Heart right ventricle (tissue), 16 donors: Measurements from ENCODE around the gene HSF5. TPM values are rescaled to one million over a fixed set of nuclear protein-coding genes. Genes with fewer than 3 reads are reported as not detected.

Experiments
- ATAC-seq, 8 donors: fragments of 200-7000 bp; cut with Tn5 transposase; one replicate each; pipeline ENCODE4 v1.9.1; 2020; ENCODE audit warnings: mild to moderate bottlenecking in 8 of 8, moderate library complexity in 8 of 8, moderate number of reproducible peaks in 1 of 8
- DNase-seq, 2 donors: peaks; one replicate each; pipeline ENCODE4 v3.0.0-alpha.2; 2020
- H3K27ac ChIP-seq, 10 donors: fragments of 200-600 bp; sonication (generic) in 2 of 10; one replicate each; pipeline versions ENCODE4 v1.5.0 to v1.8.0; 2020 to 2022; ENCODE audit warnings: mild to moderate bottlenecking in 3 of 10
- H3K27me3 ChIP-seq, 7 donors: fragments of 200-600 bp; one replicate each; pipeline ENCODE4 v1.8.0; 2021 to 2022; ENCODE audit warnings: mild to moderate bottlenecking in 2 of 7
- H3K36me3 ChIP-seq, 9 donors: fragments of 200-600 bp; sonication (generic) in 1 of 9; one replicate each; pipeline versions ENCODE4 v1.5.0 to v1.8.0; 2020 to 2022; ENCODE audit warnings: mild to moderate bottlenecking in 2 of 9
- H3K4me1 ChIP-seq, 9 donors: fragments of 200-600 bp; sonication (generic) in 1 of 9; one replicate each; pipeline versions ENCODE4 v1.5.0 to v1.8.0; 2020 to 2022; ENCODE audit warnings: mild to moderate bottlenecking in 4 of 9
- H3K4me3 ChIP-seq, 10 donors: fragments of 200-600 bp; sonication (generic) in 2 of 10; one replicate each; pipeline versions ENCODE4 v1.5.0 to v1.8.0; 2020 to 2022; ENCODE audit warnings: mild to moderate bottlenecking in 7 of 10, moderate library complexity in 2 of 10
- H3K9me3 ChIP-seq, 11 donors: fragments of 200-600 bp in 10 of 11; sonication (generic) in 2 of 11; one replicate each; pipeline versions ENCODE4 v1.5.0 to v1.8.0; 2013 to 2022; ENCODE audit warnings: mild to moderate bottlenecking in 2 of 11, control low read depth in 1 of 11, moderate library complexity in 1 of 11
- CTCF ChIP-seq, 9 donors: fragments of 200-600 bp; sonication (generic) in 2 of 9; IDR thresholded peaks; one replicate each; pipeline versions ENCODE4 v1.5.0 to v1.8.0; 2021 to 2022; ENCODE audit warnings: antibody characterized with exemption in 9 of 9, mild to moderate bottlenecking in 5 of 9, moderate library complexity in 1 of 9
- WGBS, 2 donors: extraction: QIAGEN DNeasy Blood & Tissue Kit; methylation state at CpG; one replicate each; pipeline ENCODE4 v1.1.7; 2013; ENCODE audit warnings: inconsistent platforms in 1 of 2; 5-methylcytosine and 5-hydroxymethylcytosine counted together
- intact Hi-C, 10 donors: fragments of 100-400 bp; cut with DNase I; formaldehyde crosslinking; loops; one replicate each; pipeline versions ENCODE4 v1.11.1 to v1.14.2; 2022
- polyA plus RNA-seq, 2 donors: library from polyadenylated mRNA; stranded (reverse); fragments of 200-250 nt; gene quantifications; one replicate each; pipeline ENCODE4 v1.2.3, GENCODE V29; 2013
- total RNA-seq, 10 donors: library from RNA; stranded (reverse); fragmentation: NEBNext Ultra II Directional in 3 of 10; extraction: Animal tissue kit (Norgen Biotek cat#: 25700) in 3 of 10; gene quantifications; one replicate each; pipeline versions ENCODE4 v1.2.1 to v1.2.4, GENCODE V29; 2021 to 2023
- donor health status: Arrhythmogenic right ventricular cardiomyopathy.
- donor health status: ischemic (EF 13 %, LVEDD 7.1; RV severe dilation, severe dysfunction).
- donor health status: healthy with polysubstance abuse.
- donor health status: DM: no; HTN: yes; CAD: no.
- donor health status: DM: no; HTN: no; CAD: no.
- donor health status: ischemic (EF 25% LVEDD 6.9; RV normal size, moderate dysfunction).
- donor health status: ischemic (EF 25% LVEDD 5.7; RV mildly dilated, moderate dysfunction).
- donor health status: healthy.
- donor health status: DM: yes; HTN: yes; CAD: no.
- donor health status: Ischemic cardiomyopathy.
- donor health status: ischemic (EF 35%, LVEDD 5.7; RV mildly dilated, moderate dysfunction).
- donor health status: nonischemic (EF 11% LVEDD 7.7; RV severe dilation, severe dysfunction).
- donor health status: DM: yes; HTN: yes; CAD: no.
- donor health status: PGD.
- donor health status: ischemic (EF 29% LVEDD 5.4; RV normal size, mild dysfunction).
- donor health status: nonischemic (EF 23%, LVEDD 6.1; RV moderate dilation, normal function).

HSF5 gene
- total and polyA plus RNA-seq, 12 donors: 0.04 to 0.14 (median 0.05) TPM; not detected in 9

GRCh38 chr17:58517378-58517927 lies 29.2 kb upstream of the HSF5 start:
- no peaks in the 10 kb centered on the region for H3K27me3 ChIP-seq
- peak overlapping the region; percentile 45 to 96 (median 70) for H3K4me3 ChIP-seq
- peak overlapping the region; percentile 84 to 96 (median 92) for H3K27ac ChIP-seq
- H3K4me1 ChIP-seq: peaks cover 25 to 65% (median 62%) of the 10 kb centered on the region in 9 donors
- no peak for TF ChIP-seq CTCF (IDR thresholded peaks at IDR 0.05)
- ATAC-seq: peak in 1 of 8 donors; percentile 29
- intact Hi-C loops: loop anchor here in 6 of 10 donors (2.0 to 10.0 kb wide), 10 partner anchors 60 to 590 kb away; partner anchors contain the start of genes RAD51C (in 2 of the 6), SUPT4H1 (in 2 of the 6), TEX14 (in 2 of the 6) and TRIM37 (in 1 of the 6)
- DNase-seq: no peak
- peaks cover 0 to 25% (median 1%) of the 10 kb centered on the region in 9 donors for H3K36me3 ChIP-seq
- H3K9me3 ChIP-seq: no peaks in the 10 kb centered on the region
- 1% methylated on average over 27 of the region's 27 CpGs for WGBS, 2 donors

GRCh38 chr17:58516644-58517377 lies 28.6 kb upstream of the HSF5 start:
- intact Hi-C loops: loop anchor here in 6 of 10 donors (2.0 to 10.0 kb wide), 10 partner anchors 60 to 590 kb away; partner anchors contain the start of genes RAD51C (in 2 of the 6), SUPT4H1 (in 2 of the 6), TEX14 (in 2 of the 6) and TRIM37 (in 1 of the 6)
- peak overlapping the region; percentile 45 to 96 (median 70) for H3K4me3 ChIP-seq
- H3K27ac ChIP-seq: peak overlapping the region; percentile 84 to 96 (median 92)
- 51 to 53% methylated on average over 2 of the region's 2 CpGs for WGBS, 2 donors
- no peak for ATAC-seq
- H3K4me1 ChIP-seq: peaks cover 25 to 65% (median 62%) of the 10 kb centered on the region in 9 donors
- DNase-seq: no peak
- no peaks in the 10 kb centered on the region for H3K27me3 ChIP-seq
- TF ChIP-seq CTCF (IDR thresholded peaks at IDR 0.05): no peak
- H3K9me3 ChIP-seq: no peaks in the 10 kb centered on the region
- peaks cover 0 to 27% (median 7%) of the 10 kb centered on the region in 9 donors for H3K36me3 ChIP-seq

GRCh38 chr17:58515286-58515685 lies 27.1 kb upstream of the HSF5 start:
- TF ChIP-seq CTCF (IDR thresholded peaks at IDR 0.05): no peak
- peaks cover 25 to 56% (median 52%) of the 10 kb centered on the region in 9 donors for H3K4me1 ChIP-seq
- H3K36me3 ChIP-seq: peaks cover 0 to 39% (median 20%) of the 10 kb centered on the region in 9 donors
- peak overlapping the region in 7 of 10 donors; percentile 22 to 77 (median 70) for H3K27ac ChIP-seq
- DNase-seq (no peak), ATAC-seq (no peak)
- H3K4me3 ChIP-seq: peak overlapping the region in 1 of 10 donors; percentile 82
- no peaks in the 10 kb centered on the region for H3K27me3 ChIP-seq
- H3K9me3 ChIP-seq: no peaks in the 10 kb centered on the region
- WGBS, 2 donors: 79 to 84% methylated on average over 2 of the region's 2 CpGs
- intact Hi-C loops: loop anchor here in 6 of 10 donors (2.0 to 10.0 kb wide), 9 partner anchors 62 to 592 kb away; partner anchors contain the start of genes SUPT4H1 (in 2 of the 6), RAD51C (in 1 of the 6), TEX14 (in 1 of the 6) and TRIM37 (in 1 of the 6)

GRCh38 chr17:58514770-58515157 lies 26.6 kb upstream of the HSF5 start:
- H3K27me3 ChIP-seq: no peaks in the 10 kb centered on the region
- H3K4me1 ChIP-seq: peaks cover 19 to 51% (median 47%) of the 10 kb centered on the region in 9 donors
- H3K4me3 ChIP-seq: peak overlapping the region in 9 of 10 donors; percentile 62 to 83 (median 71)
- WGBS, 2 donors: 25 to 30% methylated on average over 11 of the region's 11 CpGs
- ATAC-seq: no peak
- no peaks in the 10 kb centered on the region for H3K9me3 ChIP-seq
- peaks cover 0 to 44% (median 25%) of the 10 kb centered on the region in 9 donors for H3K36me3 ChIP-seq
- DNase-seq: no peak
- H3K27ac ChIP-seq: peak overlapping the region in 9 of 10 donors; percentile 22 to 77 (median 70)
- TF ChIP-seq CTCF (IDR thresholded peaks at IDR 0.05): no peak
- intact Hi-C loops: loop anchor here in 6 of 10 donors (2.0 to 10.0 kb wide), 10 partner anchors 63 to 593 kb away; partner anchors contain the start of genes SUPT4H1 (in 2 of the 6), RAD51C (in 1 of the 6), TEX14 (in 1 of the 6) and TRIM37 (in 1 of the 6)
